GM18520 (cell line): ENCODE measurements around the gene IFT27.
A peak's percentile ranks its signal among the peaks of the same experiment; 100 is the strongest.

ENCODE experiments used
- ATAC-seq: cut with Tn5 transposase; IDR thresholded peaks from one replicate; pipeline ENCODE4 v1.9.1; 2021; ENCODE audit not compliant: unreplicated experiment

The IFT27 gene

DNA sequence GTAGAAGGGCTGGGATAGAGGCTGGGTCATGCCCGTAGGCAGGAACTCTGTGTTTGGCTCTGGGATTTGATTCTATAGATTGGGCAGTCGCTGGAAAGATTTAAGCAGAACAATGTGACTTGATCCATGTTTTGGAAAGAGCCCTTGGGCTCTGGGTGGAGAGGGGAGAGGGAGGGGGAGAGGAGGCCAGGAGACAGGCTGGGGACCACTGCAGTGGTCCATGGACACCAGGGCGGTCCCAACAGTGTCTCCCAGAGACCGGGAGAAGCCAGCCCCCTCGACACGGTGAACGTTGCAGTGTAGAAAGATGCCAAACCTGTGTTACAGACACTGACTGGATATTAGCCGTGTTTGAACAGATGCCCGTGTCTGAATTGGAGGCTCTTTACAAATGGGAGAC, 21.5 kb upstream of the IFT27 start:
- no peak for ATAC-seq

DNA sequence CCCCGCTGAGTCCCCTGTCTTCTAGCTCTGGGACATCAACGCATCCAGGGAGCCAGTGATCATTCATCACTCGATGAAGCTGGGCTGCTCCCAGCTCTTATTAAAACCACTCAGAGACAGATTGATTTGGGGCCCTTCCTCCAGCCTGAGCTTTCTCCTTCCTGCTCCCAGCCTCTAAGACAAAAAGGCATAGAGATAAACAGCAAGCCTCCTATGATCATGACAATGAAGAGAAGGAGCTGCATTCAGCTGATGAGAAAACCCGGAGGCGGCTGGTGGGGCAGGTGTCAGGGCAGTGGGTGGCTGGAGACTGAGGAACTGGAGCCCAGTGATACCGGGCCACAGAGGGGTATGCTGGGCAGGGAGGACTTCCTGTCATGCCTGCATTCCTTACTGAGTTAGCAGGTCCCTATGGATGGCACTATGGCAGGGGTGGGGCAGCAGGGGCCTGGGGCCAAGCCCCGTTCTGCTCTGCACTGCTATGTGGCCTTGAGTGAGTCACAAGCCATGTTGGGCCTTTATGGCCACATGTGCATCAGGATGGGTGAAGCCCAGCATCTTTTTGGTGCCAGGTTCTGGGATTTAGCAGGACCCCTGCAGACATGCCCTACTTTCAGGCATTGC, 20.7 kb upstream of the IFT27 start:
- no peak for ATAC-seq

DNA sequence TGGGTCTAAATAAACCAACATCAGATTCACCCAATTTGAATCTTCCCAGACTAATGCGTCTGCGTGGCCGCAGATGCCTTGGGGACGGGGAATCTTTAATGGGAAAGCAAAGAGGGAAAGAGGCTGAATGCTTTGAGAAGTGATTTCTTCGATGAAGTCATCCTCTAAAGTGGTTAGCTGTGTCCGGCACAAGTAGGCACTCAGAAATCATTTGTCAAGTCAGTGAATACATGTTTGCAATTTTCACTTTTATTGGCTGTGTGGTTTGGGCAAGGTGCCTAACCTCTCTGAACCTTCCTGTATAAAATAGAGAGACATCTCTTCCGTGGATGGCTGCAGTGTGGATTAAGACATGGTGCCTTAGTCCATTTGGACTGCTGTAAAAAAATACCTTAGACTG, 19.7 kb upstream of the IFT27 start:
- ATAC-seq, result no peak

DNA sequence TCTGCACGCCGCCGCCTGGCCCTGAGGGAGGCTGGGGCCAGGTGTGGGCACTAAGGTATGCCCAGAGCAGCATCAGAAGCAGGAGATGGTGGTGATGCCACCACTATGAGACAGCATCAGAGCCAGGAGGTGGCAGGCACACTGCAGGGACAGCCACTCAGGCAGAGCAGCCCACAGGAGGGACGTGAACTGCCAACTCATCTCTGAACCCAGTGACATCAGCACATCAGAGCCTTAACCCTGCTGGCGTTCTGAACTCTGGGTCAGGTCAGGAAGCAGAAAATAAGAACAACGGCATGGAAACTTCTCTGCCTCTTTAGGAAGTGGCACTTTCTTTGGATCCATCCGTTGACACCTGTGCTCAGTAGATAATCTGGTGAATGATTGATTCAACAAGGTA, 14.7 kb upstream of the IFT27 start:
- no peak for ATAC-seq

DNA sequence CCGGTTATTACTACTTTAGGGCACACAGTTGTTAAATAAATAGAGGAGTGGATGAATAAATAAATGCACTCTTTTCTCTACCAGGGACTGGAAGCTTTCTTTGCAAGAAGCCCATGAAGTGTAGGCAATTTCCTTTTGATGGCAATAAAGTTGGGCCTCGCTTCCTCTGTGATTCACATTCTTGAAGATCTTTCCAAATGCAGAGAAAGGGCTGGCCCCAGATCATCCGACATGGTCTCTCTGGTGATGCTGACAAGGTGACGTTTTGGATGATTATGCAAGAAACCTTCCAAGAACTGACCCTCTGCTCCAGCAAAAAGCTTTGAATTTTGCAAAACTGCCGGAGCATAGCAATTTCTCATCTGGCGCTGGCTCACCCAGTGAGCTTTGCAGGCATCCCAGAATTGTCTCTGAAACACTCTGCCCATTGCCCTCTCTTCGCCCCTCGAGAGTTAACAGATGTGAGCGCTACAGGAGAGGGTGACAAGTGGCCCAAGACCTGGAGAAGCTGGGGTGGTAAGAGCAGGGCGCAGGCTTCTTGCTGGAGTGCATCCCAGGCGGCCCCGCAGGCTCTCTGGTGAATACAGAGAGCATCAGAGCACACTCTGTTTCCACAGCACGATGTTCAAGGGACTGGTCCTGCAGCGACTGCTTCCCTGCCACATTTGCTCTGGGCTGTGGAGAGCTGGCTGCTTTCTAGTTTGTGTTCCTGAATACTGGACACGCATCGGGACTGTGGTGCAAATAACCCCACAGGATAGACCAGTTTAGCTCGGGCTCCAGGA, 11.5 kb upstream of the IFT27 start:
- ATAC-seq, result no peak

DNA sequence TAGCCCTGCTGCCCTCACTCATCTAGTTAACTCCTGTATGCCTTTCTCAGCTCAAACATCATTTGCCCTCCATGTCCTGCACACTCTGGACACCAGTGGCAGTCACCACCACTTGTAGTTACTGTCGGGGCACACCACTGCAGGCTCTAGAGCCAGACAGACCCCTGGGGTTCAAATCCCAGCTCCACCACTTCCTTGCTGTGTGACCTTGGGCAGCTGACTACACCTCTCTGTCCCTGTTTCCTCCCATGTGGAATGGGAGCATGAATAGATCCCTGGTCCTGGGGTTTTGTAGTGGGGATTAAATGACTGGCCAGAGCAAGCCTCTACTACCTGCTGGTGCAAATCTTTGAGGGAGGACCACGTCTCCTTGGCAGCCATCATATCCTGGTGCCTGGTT, 7.8 kb upstream of the IFT27 start:
- ATAC-seq, result no peak

DNA sequence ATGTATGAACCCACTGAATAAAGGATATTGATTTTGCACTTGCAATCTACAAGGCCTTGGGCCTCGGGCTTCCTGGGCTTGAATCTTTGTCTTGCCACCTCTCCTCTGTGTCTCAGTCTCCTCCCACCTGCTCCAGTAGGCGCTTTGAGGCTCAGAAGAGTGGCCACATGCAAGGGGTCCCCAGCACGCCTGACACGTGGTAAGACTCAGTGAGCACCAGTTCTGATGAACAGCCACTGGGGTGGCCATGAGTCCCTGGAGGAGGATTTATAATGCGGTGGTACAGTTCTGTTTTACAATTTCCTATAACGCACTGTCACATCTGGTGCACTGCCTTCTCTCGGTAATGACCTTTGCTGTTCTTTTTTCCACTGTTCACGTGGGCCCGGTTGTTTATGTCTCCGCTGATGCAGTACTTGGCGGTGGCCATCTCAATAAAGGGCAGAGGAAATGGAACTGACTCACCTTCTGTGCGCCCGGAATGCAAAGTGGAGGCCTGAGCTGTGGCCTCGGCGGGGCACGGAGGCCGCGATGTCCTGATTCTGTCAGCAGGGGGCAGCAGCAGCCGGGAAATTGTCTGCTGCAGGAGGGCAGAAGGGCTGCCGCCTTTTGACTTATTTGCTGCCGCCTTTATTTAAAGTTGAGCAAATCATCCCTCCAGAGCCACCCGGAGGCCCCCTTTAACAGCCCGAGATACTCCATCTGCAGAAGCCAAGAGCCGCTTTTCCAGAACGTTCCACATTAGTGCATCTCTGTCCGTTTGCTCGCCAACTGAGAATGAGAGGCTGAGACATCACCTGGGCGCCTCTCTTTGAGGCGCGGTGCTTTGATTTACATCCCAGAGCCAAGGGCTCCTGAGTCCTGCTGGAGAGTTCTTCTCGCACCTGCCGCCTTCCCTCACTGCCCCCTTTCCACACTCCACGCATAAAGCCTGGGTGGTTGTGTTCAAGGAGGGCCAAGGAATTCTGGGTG, 6.0 kb upstream of the IFT27 start:
- peak; percentile 79 for ATAC-seq

DNA sequence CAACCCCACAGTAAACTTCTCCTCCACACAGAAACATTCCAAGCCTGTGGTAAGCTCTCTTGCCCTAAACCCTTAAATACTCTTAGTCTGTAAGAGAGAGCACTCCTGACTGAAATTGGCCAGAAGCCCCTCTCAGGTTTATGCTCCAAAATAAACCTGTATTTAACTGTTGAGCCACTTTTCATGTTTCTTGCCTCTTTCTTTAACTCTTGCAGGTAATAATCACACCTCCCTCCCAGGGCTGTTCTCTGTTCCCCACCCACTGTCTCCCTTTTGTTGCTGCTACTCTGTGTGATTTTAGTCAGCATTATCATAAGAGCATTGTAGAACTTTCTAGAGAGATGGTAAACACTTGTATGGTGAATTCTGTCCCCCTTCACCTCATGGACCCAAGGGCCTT, 2.1 kb upstream of the IFT27 start:
- ATAC-seq, result no peak

DNA sequence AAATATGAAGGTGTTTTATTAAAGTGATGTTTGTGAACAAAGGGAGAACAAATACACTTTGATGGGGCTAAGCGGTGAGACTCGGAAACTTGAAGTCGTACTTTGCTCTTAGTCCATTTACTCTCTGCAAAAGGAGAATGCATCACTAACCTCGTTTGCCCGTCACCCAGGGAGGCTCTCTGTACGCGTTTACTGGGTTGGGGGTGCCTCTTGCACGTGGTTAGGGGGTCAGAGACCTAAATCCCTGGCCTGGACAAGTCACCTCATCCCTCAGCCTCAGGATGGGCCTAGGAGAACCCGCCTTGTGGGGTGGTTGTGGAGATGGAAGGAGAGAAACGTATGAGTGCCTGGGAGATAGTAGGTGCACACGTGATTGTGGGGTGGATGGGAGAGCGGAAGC, 803 bp upstream of the IFT27 start:
- ATAC-seq, result no peak

DNA sequence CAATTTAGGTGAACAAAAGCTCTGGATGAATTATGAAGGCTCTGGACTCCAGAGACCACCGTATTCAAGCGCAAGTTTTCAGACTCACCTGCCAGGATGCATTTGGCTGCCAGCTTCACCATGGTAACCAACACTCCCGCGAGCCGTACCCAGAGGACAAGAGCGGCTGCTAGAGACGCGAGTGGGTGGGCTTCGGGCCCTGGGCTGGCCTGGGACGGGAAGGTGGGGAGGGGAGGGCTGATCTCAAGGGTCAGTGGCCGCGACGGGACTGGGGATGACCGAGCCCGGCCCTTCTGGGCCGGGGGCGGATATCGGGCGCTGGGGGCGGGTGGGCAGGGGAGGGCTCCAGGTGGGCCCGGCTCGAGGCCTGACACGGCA, 344 bp downstream of the IFT27 start:
- ATAC-seq, result no peak

DNA sequence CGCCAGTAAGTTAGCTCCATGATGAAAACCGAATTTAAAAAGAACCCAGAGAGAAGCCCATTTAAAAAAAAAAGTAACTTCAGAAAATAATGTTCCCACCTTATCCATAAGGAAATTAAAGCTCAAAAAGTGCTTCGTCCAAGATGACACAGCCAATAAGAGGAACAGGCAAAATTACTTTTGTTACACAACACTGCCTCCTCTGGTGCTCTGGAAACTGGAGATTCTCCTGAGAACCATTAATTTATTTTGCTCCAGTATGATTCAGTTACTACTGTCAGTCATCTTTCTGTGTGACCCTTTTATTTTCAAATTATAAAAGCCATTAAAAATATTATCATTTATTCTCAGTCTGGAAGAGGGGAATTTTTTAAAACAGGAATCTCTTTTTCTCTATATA, 2.0 kb downstream of the IFT27 start:
- ATAC-seq, result no peak

DNA sequence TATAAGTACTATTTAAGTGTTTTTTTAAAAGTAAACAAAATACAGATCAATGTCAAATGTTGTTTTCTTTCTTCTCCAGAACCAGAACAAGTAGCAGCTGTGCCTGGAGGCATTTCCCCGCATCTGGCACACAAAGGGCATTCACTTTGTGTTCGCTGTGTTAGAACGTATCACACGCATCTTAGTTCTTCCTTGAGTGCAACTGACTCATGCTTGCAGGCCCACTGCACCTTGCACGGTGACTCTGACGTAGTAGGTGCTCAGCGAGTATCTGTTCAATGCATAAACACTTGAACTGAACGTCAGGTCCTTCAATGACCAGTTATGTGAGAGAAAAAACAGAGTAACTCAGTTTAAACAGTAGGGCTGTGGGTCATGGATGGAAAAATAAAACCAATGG, 3.5 kb downstream of the IFT27 start:
- ATAC-seq, result no peak

DNA sequence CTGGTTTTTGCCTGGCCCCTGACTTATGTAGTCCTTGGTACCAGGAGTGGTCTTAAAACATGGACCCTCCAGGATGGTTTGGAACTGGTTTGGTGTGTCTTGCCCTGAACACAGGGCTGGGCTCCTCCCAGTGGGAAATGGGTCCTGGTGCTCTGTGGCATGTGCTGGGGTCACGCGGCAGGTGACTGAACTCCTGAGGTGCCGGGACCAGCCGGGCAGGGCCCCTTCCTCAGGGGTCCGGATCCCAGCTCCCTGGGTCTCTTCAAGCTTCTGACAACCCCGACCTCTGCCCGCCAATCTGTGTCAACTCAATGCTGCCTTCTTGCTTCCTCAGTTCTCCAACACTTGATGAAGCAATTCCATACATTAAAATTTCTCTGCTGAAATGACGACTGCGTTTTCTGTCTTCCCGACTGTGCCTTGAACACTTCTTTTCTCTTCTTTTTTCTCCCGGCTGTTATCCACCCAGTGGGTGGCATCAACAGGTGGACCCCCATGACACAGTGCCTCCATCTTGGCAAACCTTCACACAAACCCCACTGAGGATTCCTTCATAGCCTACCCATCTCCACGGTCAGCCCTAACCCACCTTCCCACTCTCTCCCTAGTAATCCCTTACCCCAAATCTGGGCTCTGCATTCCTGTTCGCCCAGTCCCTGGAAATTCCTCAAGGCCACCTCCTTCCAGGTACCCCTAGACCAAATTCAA, 4.4 kb downstream of the IFT27 start:
- ATAC-seq, result no peak

DNA sequence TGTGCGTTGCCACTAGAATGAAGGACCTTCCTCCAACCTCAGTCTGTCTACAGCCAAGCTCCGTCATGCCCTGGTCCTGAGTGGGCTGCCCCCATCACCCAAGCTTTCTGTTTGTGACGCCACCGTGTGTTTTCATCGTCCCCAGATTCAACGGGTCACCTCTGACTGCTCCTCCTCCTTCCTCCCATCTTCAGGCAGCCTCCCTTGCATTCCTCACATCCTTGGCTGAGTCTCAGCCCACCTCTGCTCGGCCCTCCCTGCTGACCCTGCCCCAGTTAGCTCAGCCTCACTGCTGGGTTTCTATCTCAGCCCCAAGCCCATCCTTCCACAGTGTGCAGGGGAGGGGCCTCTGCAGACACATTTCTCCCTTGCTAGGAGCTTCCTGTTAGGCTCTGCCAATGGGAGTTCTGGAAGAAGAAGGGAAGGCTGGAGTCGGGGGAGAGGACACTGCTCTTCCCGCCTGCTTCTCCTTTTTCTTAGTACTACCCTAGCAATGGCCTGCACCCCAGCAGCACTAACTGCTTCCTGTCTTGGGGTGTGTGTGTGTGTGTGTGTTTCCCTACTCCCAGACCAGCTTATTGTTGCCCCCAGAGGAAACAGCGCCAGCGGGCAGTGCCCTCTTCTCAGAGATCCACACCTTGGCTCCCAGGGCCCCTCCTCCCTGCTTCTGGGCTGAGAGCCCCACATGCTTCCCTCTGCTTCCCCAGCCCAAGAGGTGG, 5.2 kb downstream of the IFT27 start:
- no peak for ATAC-seq

DNA sequence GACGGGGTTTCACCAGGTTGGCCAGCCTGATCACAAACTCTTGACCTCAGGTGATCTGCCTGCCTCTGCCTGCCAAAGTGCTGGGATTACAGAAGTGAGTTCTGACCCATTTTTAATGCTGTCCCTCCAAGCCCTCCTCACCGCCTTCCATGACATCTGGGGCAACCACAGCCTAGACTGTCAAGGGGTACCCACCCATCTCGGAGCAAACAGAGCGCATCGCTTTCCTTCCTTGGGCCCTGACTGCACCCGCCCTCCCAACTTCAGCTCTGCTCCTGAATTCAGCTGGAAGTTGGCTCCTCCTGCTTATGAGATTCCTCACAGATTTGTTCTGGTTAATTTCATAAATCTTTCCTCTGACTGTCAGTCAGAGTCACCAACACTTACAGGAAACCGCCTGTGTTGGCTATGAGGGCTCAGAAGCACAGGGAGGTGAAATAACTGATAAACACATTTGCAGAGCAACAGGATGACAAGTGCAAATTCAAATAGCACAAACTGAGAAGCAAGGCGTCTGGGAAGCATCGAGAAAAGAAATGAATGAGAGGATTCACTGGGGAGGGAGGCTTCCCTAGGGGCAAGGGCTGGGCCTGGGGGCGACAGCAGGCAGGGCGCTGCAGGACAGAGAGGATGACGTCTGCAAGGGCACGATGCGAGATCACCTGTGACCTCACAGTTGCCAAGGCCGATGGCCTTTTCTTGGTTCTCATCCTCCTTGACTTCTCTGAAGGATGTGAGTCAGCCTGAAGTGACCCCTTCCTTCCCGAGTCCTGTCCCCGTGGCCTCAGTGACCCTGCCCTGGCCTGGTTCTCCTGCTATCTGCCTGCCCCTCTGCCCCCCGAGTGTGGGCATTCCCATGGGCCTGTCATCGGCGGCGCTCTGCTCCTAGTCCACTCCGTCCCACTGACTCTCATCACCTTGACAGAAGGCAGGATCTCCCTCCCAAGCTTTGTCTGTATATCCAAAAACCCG, 6.1 kb downstream of the IFT27 start:
- ATAC-seq, result no peak

DNA sequence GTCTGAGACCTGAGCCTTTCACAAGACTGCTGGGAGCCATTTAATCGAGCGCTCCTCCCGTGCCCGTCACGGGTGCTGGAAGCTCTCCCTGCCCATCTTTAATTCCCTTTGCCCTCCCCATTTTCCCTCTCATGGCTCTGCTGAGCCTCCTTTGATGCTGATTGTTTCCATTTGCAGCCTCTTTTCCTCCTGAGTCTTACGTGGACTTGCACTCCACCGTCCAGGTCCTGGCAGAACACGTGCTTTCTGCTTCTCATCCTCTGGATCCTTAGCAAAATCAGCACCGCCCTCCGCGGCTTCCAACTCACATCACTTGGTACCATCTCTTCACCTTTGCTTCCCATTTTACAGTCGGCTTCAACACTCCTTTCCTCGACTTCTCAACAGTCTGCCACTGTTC, 7.3 kb downstream of the IFT27 start:
- no peak for ATAC-seq

DNA sequence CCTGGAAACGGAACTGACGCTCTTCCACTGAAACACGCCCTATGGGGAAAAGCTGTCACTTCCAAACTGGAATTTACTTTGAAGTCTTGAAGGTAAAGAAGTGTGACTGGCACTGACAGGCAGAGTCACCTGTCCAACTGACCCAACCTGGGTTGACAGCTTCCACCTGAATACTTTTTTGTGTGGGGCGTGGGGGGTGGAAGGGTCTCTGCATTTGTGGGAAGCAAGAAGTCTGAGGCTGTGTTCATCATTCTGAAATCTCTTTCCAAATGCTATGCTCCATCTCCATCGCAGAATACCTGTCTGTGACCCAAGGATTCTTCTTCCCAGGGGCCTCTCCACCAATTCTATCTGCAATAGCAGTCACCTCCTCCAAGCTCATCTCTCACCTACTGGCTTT, 7.8 kb downstream of the IFT27 start:
- ATAC-seq, result no peak

DNA sequence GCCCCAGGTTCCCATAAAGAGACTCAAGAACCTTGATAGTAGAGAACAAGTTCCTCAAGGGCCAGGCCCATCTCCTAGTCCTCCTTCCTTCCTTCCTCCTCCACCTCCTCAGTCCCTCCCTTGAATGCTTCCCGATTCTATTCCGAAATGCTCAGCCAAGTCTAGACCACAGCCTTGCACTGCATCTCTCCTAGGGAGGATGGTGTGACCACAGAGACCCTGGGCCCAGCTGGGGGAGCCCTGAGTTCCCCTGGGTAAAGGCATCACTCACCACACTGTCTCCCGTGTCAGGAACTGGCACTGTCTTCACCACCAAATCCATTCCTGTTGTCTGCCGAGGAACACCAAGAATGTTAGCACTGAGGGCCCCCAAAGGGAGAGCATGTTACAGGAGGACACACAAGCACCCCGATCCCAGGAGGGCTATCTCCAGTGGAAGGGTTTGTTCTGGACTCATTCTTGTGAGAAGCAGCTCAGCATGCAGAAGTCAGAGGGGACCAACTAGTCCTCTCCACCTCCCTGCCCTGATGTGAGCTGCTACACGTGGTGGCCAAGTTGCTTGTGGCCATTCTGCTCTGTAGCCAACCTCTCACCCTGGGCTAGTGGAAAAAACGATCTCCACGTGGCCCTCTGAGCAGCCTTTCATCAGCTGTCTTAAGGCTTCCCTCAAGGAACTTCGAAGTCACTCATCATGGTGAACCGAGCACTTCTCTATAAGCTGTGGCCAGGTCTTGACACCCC, 8.7 kb downstream of the IFT27 start:
- no peak for ATAC-seq
